Heart left ventricle (tissue), 13 donors: ENCODE data around the gene HSPB8.

ENCODE experiments used
- CTCF ChIP-seq, 12 donors: fragments of 200-600 bp; sonication (generic) in 4 of 12; IDR thresholded peaks; one replicate each; pipeline versions ENCODE4 v1.5.0 to v1.8.0; 2018 to 2022; ENCODE audit warnings: antibody characterized with exemption in 12 of 12, mild to moderate bottlenecking in 5 of 12
- POLR2A ChIP-seq, 2 donors: fragments of 450-650 bp; IDR thresholded peaks; one replicate each; pipeline ENCODE4 v1.6.1; 2017; ENCODE audit warnings: antibody characterized with exemption in 2 of 2, mild to moderate bottlenecking in 2 of 2, moderate library complexity in 2 of 2
- donor health status: ischemic (EF 13 %, LVEDD 7.1; RV severe dilation, severe dysfunction).
- donor health status: DM: no; HTN: yes; CAD: no.
- donor health status: DM: no; HTN: no; CAD: no.
- donor health status: ischemic (EF 25% LVEDD 6.9; RV normal size, moderate dysfunction).
- donor health status: ischemic (EF 25% LVEDD 5.7; RV mildly dilated, moderate dysfunction).
- donor health status: ischemic (EF 35%, LVEDD 5.7; RV mildly dilated, moderate dysfunction).
- donor health status: nonischemic (EF 11% LVEDD 7.7; RV severe dilation, severe dysfunction).
- donor health status: DM: yes; HTN: yes; CAD: no.
- donor health status: PGD.
- donor health status: ischemic (EF 29% LVEDD 5.4; RV normal size, mild dysfunction).
- donor health status: nonischemic (EF 23%, LVEDD 6.1; RV moderate dilation, normal function).

- TF ChIP-seq CTCF (IDR thresholded peaks at IDR 0.05) (no peak), POLR2A (IDR thresholded peaks at IDR 0.05) (no peak)
Measured at GRCh38 chr12:119157978-119158377, 20.8 kb upstream of the HSPB8 start.
